Testis (tissue), 3 donors: ENCODE data around the gene USP44. TPM values are rescaled to one million over a fixed set of nuclear protein-coding genes. Genes with fewer than 3 reads are reported as not detected.

Experiments used
- DNase-seq: peaks from one replicate; pipeline ENCODE4 v3.0.0-alpha.2; 2019
- H3K27ac ChIP-seq, 2 donors: fragments of 200-600 bp; sonication (generic); one replicate each; pipeline ENCODE4 v1.5.1; 2019
- H3K27me3 ChIP-seq: fragments of 200-600 bp; sonication (generic); one replicate; pipeline ENCODE4 v1.5.1; 2019
- H3K36me3 ChIP-seq: fragments of 200-600 bp; sonication (generic); one replicate; pipeline ENCODE4 v1.5.1; 2017; ENCODE audit warnings: low read depth; ENCODE audit errors: missing control alignments
- H3K4me1 ChIP-seq: fragments of 200-600 bp; sonication (generic); one replicate; pipeline ENCODE4 v1.5.1; 2019
- H3K4me3 ChIP-seq, 2 donors: fragments of 200-600 bp; sonication (generic); one replicate each; pipeline ENCODE4 v1.5.1; 2017 to 2019
- H3K9me3 ChIP-seq: fragments of 200-600 bp; sonication (generic); one replicate; pipeline ENCODE4 v1.5.1; 2017
- CTCF ChIP-seq, 3 experiments: fragments of 450-650 bp in 2 of 3; fragments of 200-600 bp in 1 of 3; sonication (generic) in 1 of 3; IDR thresholded peaks; one replicate each; pipeline ENCODE4 v1.5.1; 2016 to 2019; ENCODE audit warnings: antibody characterized with exemption in 3 of 3, mild to moderate bottlenecking in 2 of 3, moderate library complexity in 1 of 3
- POLR2A ChIP-seq: fragments of 450-650 bp; IDR thresholded peaks from one replicate; pipeline ENCODE4 v1.6.1; 2017; ENCODE audit warnings: antibody characterized with exemption, mild to moderate bottlenecking, moderate library complexity
- WGBS, 2 donors: methylation state at CpG; one replicate each; pipeline ENCODE4 v1.1.5; 2018; 5-methylcytosine and 5-hydroxymethylcytosine counted together
- intact Hi-C: fragments of 100-400 bp; cut with DNase I; formaldehyde crosslinking; loops from one replicate; pipeline ENCODE4 v1.15.1; 2023; ENCODE audit warnings: low total_unique reads
- polyA plus RNA-seq: library from polyadenylated mRNA; stranded (reverse); fragments of 350-450 nt; fragmentation: Illumina TruSeq; extraction: RNeasy Lipid Tissue Mini Kit (QIAGEN cat#74804); gene quantifications from one replicate; pipeline ENCODE4 v1.2.3, GENCODE V29; 2014; ENCODE audit warnings: low read depth, low replicate concordance; ENCODE audit not compliant: insufficient read depth
- total RNA-seq, 2 donors: library from RNA; depleted of rRNA; stranded (reverse); fragments of >200 nt; gene quantifications; one replicate each; pipeline ENCODE4 v1.2.3, GENCODE V29; 2016

Gene USP44
- total and polyA plus RNA-seq, 3 donors from 2014 or later: 14.2 to 52.9 (median 22.4) TPM

GRCh38 chr12:95518944-95519343, 32.3 kb downstream of the USP44 start:
- Histone ChIP-seq H3K27ac (no peak overlapping the region), H3K9me3 (no peaks in the 10 kb centered on the region), H3K4me1 (no peaks in the 10 kb centered on the region), H3K36me3 (no peaks in the 10 kb centered on the region), H3K27me3 (no peaks in the 10 kb centered on the region), H3K4me3 (no peak overlapping the region)
- intact Hi-C loops: no loop called here
- no peak for TF ChIP-seq POLR2A
- TF ChIP-seq CTCF (IDR thresholded peaks at IDR 0.05): no peak
- no peak for DNase-seq

DNA sequence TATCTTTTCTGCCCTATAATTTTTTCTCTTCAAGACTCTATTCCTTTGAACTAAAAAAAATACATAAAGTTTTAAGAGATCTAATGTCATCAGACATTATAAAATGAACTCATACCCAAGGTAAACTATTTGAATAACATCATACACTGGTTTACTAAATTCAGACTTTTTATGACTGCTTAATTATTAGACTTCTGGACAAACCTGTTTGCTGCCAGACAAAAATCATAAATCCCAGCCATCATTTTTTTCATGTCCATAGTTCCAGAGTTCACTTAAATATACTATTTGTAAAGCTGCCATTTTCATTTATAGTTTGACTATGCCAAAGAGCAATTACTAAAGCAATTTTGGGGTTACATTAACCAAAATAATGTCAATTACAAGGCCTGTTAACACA, 34.0 kb downstream of the USP44 start:
- no peaks in the 10 kb centered on the region for H3K9me3 ChIP-seq
- no peak for DNase-seq
- H3K4me3 ChIP-seq: no peak overlapping the region
- no peaks in the 10 kb centered on the region for H3K36me3 ChIP-seq
- H3K27me3 ChIP-seq: no peaks in the 10 kb centered on the region
- no peak overlapping the region for H3K27ac ChIP-seq
- TF ChIP-seq CTCF (IDR thresholded peaks at IDR 0.05) (no peak), POLR2A (no peak)
- no peaks in the 10 kb centered on the region for H3K4me1 ChIP-seq
- intact Hi-C loops: no loop called here

DNA sequence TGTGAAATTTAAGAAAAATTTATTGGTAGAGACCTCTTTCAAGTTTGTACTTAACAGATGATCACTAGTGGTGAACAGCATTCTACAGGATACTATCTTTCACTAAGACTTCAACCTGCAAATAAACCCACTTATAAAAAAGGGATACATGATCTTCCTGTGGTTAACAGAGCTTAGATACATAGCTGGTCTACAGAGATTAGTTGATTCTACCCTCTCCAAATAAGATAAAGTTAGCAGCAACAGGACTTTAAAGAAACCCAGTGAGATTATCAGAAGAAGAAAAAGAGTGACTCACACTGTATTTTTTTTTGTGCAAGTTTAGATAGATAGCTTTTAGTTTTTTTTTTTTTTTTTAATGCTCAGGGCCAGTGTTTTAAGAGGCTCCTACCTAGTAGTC, 34.5 kb downstream of the USP44 start:
- Histone ChIP-seq H3K4me3 (no peak overlapping the region), H3K9me3 (no peaks in the 10 kb centered on the region), H3K4me1 (no peaks in the 10 kb centered on the region), H3K27me3 (no peaks in the 10 kb centered on the region), H3K36me3 (no peaks in the 10 kb centered on the region), H3K27ac (no peak overlapping the region)
- TF ChIP-seq POLR2A (no peak), CTCF (IDR thresholded peaks at IDR 0.05) (no peak)
- intact Hi-C loops: no loop called here
- no peak for DNase-seq

DNA sequence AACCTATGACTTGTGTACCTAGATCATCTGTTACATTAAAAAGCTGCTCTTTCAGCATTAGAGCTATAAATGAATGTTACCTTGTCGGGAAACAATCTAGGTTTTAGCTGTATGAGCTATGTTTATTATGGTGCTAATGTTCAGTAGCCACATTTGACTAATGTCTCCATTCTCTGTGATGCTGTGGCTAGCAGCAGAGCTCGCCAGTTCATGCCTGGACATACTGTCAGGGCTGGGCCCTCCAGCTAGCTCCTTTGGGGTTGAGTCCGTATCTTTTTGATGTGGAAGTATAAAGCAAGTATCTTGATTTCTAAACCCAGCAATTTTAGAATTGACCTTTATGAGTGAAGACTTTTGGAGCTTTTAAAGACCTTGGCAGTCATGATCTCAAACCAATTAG, 36.1 kb downstream of the USP44 start:
- no peaks in the 10 kb centered on the region for H3K27me3 ChIP-seq
- H3K4me3 ChIP-seq: no peak overlapping the region
- H3K4me1 ChIP-seq: no peaks in the 10 kb centered on the region
- TF ChIP-seq POLR2A (no peak), CTCF (IDR thresholded peaks at IDR 0.05) (no peak)
- 96 to 98% methylated on average over 3 of the region's 3 CpGs for WGBS, 2 donors
- no peak for DNase-seq
- H3K27ac ChIP-seq: no peak overlapping the region
- intact Hi-C loops: no loop called here
- no peaks in the 10 kb centered on the region for H3K36me3 ChIP-seq
- no peaks in the 10 kb centered on the region for H3K9me3 ChIP-seq

- Histone ChIP-seq H3K27me3 (no peaks in the 10 kb centered on the region), H3K4me3 (no peak overlapping the region), H3K9me3 (no peaks in the 10 kb centered on the region), H3K4me1 (no peaks in the 10 kb centered on the region), H3K36me3 (no peaks in the 10 kb centered on the region), H3K27ac (no peak overlapping the region)
- intact Hi-C loops: no loop called here
- no peak for TF ChIP-seq CTCF (IDR thresholded peaks at IDR 0.05)
- no peak for TF ChIP-seq POLR2A
- 94 to 96% methylated on average over 5 of the region's 5 CpGs for WGBS, 2 donors
- DNase-seq: no peak
These were observed 37.7 kb downstream of the USP44 start for GRCh38 chr12:95513599-95513998.
